ENCODE measurements around the gene CENPQ.

The CENPQ gene

DNA sequence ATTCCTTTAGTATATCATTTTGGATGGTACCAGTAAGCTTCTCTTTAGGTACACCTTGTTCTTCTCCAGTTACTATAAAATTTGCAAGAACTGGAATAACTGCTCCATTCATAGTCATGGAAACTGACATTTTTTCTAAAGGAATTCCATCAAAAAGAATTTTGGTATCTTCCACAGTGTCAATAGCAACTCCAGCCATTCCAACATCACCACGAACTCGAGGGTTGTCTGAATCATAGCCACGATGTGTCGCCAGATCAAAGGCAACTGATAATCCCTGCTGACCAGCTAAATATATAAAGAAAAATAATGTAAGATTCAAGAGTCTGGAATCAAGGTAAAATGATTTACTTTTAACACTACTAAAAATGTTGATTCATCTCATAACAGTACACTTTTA, 5.4 kb upstream of the CENPQ start:
- H3K27me3 ChIP-seq (ENCODE audit: low read depth, low read length) = no peaks in the 10 kb centered on the region
- H3K79me2 ChIP-seq (ENCODE audit: low read length) = peaks cover 11% of the 10 kb centered on the region
- H4K20me1 ChIP-seq (ENCODE audit: insufficient read depth, low read length) = no peaks in the 10 kb centered on the region
- peaks cover 15% of the 10 kb centered on the region for H3K4me1 ChIP-seq (ENCODE audit: low read length)
- TF ChIP-seq, protein P1, sequence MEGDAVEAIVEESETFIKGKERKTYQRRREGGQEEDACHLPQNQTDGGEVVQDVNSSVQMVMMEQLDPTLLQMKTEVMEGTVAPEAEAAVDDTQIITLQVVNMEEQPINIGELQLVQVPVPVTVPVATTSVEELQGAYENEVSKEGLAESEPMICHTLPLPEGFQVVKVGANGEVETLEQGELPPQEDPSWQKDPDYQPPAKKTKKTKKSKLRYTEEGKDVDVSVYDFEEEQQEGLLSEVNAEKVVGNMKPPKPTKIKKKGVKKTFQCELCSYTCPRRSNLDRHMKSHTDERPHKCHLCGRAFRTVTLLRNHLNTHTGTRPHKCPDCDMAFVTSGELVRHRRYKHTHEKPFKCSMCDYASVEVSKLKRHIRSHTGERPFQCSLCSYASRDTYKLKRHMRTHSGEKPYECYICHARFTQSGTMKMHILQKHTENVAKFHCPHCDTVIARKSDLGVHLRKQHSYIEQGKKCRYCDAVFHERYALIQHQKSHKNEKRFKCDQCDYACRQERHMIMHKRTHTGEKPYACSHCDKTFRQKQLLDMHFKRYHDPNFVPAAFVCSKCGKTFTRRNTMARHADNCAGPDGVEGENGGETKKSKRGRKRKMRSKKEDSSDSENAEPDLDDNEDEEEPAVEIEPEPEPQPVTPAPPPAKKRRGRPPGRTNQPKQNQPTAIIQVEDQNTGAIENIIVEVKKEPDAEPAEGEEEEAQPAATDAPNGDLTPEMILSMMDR (IDR thresholded peaks at IDR 0.05; ENCODE audit: low read depth, low read length) = no peak
- no peak for TF ChIP-seq EZH2phosphoT487 (IDR thresholded peaks at IDR 0.05; ENCODE audit: low read depth)
- H3K4me2 ChIP-seq (ENCODE audit: low read length) = no peak overlapping the region
- no peak overlapping the region for H3K4me3 ChIP-seq (ENCODE audit: low read length)
- H2AFZ ChIP-seq (ENCODE audit: low read depth, low read length) = no peak overlapping the region
- no peak overlapping the region for H3K27ac ChIP-seq (ENCODE audit: low read length)
- H3K9me3 ChIP-seq (ENCODE audit: insufficient read depth, low read length) = no peaks in the 10 kb centered on the region
- H3K9ac ChIP-seq (ENCODE audit: low read length) = no peak overlapping the region
- peaks cover 9% of the 10 kb centered on the region for H3K36me3 ChIP-seq (replicated peaks; ENCODE audit: low read depth, low read length)

GRCh38 chr6:49462071-49462470, 1.1 kb upstream of the CENPQ start:
- Histone ChIP-seq H3K9ac (ENCODE audit: low read length) (peak overlapping the region; percentile 76), H3K4me3 (ENCODE audit: low read length) (peak overlapping the region; percentile 97), H4K20me1 (ENCODE audit: insufficient read depth, low read length) (0 out of 2 replicates have a peak, but pooled peaks cover 3% of the 10 kb centered on the region), H3K9me3 (ENCODE audit: insufficient read depth, low read length) (no peaks in the 10 kb centered on the region), H2AFZ (ENCODE audit: low read depth, low read length) (peak overlapping the region; percentile 60; the same call in 1 of the 2 replicates), H3K4me2 (ENCODE audit: low read length) (peak overlapping the region; percentile 90), H3K4me1 (ENCODE audit: low read length) (peaks cover 29% of the 10 kb centered on the region), H3K79me2 (ENCODE audit: low read length) (peaks cover 52% of the 10 kb centered on the region), H3K27ac (ENCODE audit: low read length) (no peak overlapping the region), H3K36me3 (replicated peaks; ENCODE audit: low read depth, low read length) (peaks cover 16% of the 10 kb centered on the region), H3K27me3 (ENCODE audit: low read depth, low read length) (no peaks in the 10 kb centered on the region)
- TF ChIP-seq, protein P1 (IDR thresholded peaks at IDR 0.05; ENCODE audit: low read depth, low read length) = no peak
- TF ChIP-seq EZH2phosphoT487 (IDR thresholded peaks at IDR 0.05; ENCODE audit: low read depth) = no peak

GRCh38 chr6:49462599-49462926, 607 bp upstream of the CENPQ start:
- H3K4me2 ChIP-seq (ENCODE audit: low read length) = peak overlapping the region; percentile 90
- peaks cover 57% of the 10 kb centered on the region for H3K79me2 ChIP-seq (ENCODE audit: low read length)
- H3K9me3 ChIP-seq (ENCODE audit: insufficient read depth, low read length) = no peaks in the 10 kb centered on the region
- H3K36me3 ChIP-seq (replicated peaks; ENCODE audit: low read depth, low read length) = peaks cover 14% of the 10 kb centered on the region
- peak overlapping the region; percentile 60 for H2AFZ ChIP-seq (ENCODE audit: low read depth, low read length)
- TF ChIP-seq, protein P1 (IDR thresholded peaks at IDR 0.05; ENCODE audit: low read depth, low read length) = no peak
- no peak for TF ChIP-seq EZH2phosphoT487 (IDR thresholded peaks at IDR 0.05; ENCODE audit: low read depth)
- peaks cover 29% of the 10 kb centered on the region for H3K4me1 ChIP-seq (ENCODE audit: low read length)
- H4K20me1 ChIP-seq (ENCODE audit: insufficient read depth, low read length) = 0 out of 2 replicates have a peak, but pooled peaks cover 3% of the 10 kb centered on the region
- peak overlapping the region; percentile 97 for H3K4me3 ChIP-seq (ENCODE audit: low read length)
- H3K9ac ChIP-seq (ENCODE audit: low read length) = peak overlapping the region; percentile 76
- no peaks in the 10 kb centered on the region for H3K27me3 ChIP-seq (ENCODE audit: low read depth, low read length)
- no peak overlapping the region for H3K27ac ChIP-seq (ENCODE audit: low read length)

DNA sequence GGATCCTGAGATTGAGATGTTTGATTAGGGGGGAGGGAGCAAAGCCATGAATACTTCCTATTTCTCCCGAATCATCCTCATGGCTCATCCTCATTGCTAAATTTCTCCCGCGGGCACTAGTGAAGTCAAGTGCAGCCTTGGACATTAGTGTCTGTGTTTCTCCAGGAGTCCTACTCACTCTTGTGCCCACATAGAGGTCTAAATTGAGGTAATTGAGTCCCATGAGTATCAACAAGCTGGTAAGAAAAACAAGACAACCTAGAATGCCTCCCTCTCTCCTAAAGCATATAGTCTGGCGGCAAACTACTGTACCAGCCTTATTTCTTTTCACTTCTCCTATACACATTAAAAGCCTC, 420 bp downstream of the CENPQ start:
- TF ChIP-seq EZH2phosphoT487 (IDR thresholded peaks at IDR 0.05; ENCODE audit: low read depth) = no peak
- TF ChIP-seq, protein P1 (IDR thresholded peaks at IDR 0.05; ENCODE audit: low read depth, low read length) = no peak
- peaks cover 67% of the 10 kb centered on the region for H3K79me2 ChIP-seq (ENCODE audit: low read length)
- peaks cover 34% of the 10 kb centered on the region for H3K4me1 ChIP-seq (ENCODE audit: low read length)
- peak overlapping the region; percentile 83 for H3K4me2 ChIP-seq (ENCODE audit: low read length)
- peak overlapping the region; percentile 51 for H3K27ac ChIP-seq (ENCODE audit: low read length)
- H3K27me3 ChIP-seq (ENCODE audit: low read depth, low read length) = no peaks in the 10 kb centered on the region
- peak overlapping the region; percentile 97 for H3K4me3 ChIP-seq (ENCODE audit: low read length)
- H3K9ac ChIP-seq (ENCODE audit: low read length) = peak overlapping the region; percentile 82
- peaks cover 3% of the 10 kb centered on the region; the same call in 1 of the 2 replicates for H4K20me1 ChIP-seq (ENCODE audit: insufficient read depth, low read length)
- peaks cover 12% of the 10 kb centered on the region for H3K36me3 ChIP-seq (replicated peaks; ENCODE audit: low read depth, low read length)
- H3K9me3 ChIP-seq (ENCODE audit: insufficient read depth, low read length) = no peaks in the 10 kb centered on the region
- peak overlapping the region; percentile 92 for H2AFZ ChIP-seq (ENCODE audit: low read depth, low read length)

All from OCI-LY3 (cell line).